Caco-2 (cell line): ENCODE data around the gene FOXP1. TPM values are rescaled to one million over a fixed set of nuclear protein-coding genes. Genes with fewer than 3 reads are reported as not detected.

Experiments used
- BruUV-seq: library from RNA; stranded (reverse); fragments of 400-500 nt; replicated peaks from 2 replicates; lab custom pipeline; 2021; lab: Mats Ljungman, UMichigan
- CTCF ChIA-PET: fragments of 300-600 bp; sonication (Branson Sonifier 250); formaldehyde crosslinking; loops from one replicate; lab custom pipeline; 2022; ENCODE audit warnings: antibody characterized with exemption; lab: Charles Lee
- POLR2A ChIA-PET: fragments of 300-600 bp; sonication (Branson Sonifier 250); formaldehyde crosslinking; loops from one replicate; lab custom pipeline; 2022; ENCODE audit warnings: antibody characterized with exemption; lab: Charles Lee
- DNase-seq, 2 experiments: peaks; one replicate each; pipeline versions ENCODE4 v3.0.0 to v3.0.0-alpha.2; 2020 to 2022
- H3K27me3 ChIP-seq: replicated peaks from 2 replicates; pipeline ENCODE4 v1.6.0; 2011; ENCODE audit warnings: low read length; ENCODE audit not compliant: control insufficient read depth, insufficient read depth
- H3K36me3 ChIP-seq: 2 replicates; pipeline ENCODE4 v1.5.1; 2011; ENCODE audit warnings: low read length; ENCODE audit not compliant: control insufficient read depth, insufficient read depth
- H3K4me1 ChIP-seq: fragments of 250-450 bp; sonication (Bioruptor Pico); 2 replicates; pipeline ENCODE4 v1.5.1; 2020; ENCODE audit warnings: mild to moderate bottlenecking
- H3K4me3 ChIP-seq: 2 replicates; pipeline ENCODE4 v1.5.1; 2011; ENCODE audit warnings: low read depth, mild to moderate bottlenecking, control low read depth, low read length
- H3K9me3 ChIP-seq: fragments of 250-450 bp; sonication (Bioruptor Pico); 2 replicates; pipeline ENCODE4 v1.5.1; 2020; ENCODE audit warnings: mild to moderate bottlenecking, moderate library complexity
- H3K27ac Mint-ChIP-seq: one replicate; pipeline ENCODE4 v1.8.0; 2022; ENCODE audit warnings: mixed read lengths; ENCODE audit not compliant: unreplicated experiment
- H3K27me3 Mint-ChIP-seq: one replicate; pipeline ENCODE4 v1.8.0; 2022; ENCODE audit warnings: mixed read lengths; ENCODE audit not compliant: insufficient read depth, unreplicated experiment
- H3K36me3 Mint-ChIP-seq: one replicate; pipeline ENCODE4 v1.8.0; 2022; ENCODE audit warnings: mild to moderate bottlenecking, mixed read lengths; ENCODE audit not compliant: insufficient read depth, unreplicated experiment
- H3K4me1 Mint-ChIP-seq: one replicate; pipeline ENCODE4 v1.8.0; 2022; ENCODE audit warnings: low read depth, mixed read lengths; ENCODE audit not compliant: unreplicated experiment
- H3K4me3 Mint-ChIP-seq: one replicate; pipeline ENCODE4 v1.8.0; 2022; ENCODE audit warnings: mild to moderate bottlenecking, moderate library complexity, mixed read lengths; ENCODE audit not compliant: unreplicated experiment
- H3K9me3 Mint-ChIP-seq: one replicate; pipeline ENCODE4 v1.8.0; 2022; ENCODE audit warnings: mixed read lengths; ENCODE audit not compliant: unreplicated experiment
- CTCF ChIP-seq, 2 experiments: fragments of 200-600 bp in 1 of 2; IDR thresholded peaks; 1 replicate in 1 of 2; 2 replicates in 1 of 2; pipeline versions ENCODE4 v1.5.1 to v1.8.0; 2011 to 2022; ENCODE audit warnings: antibody characterized with exemption in 1 of 2, control low read depth in 1 of 2, inconsistent platforms in 1 of 2, low read depth in 1 of 2, low read length in 1 of 2, mild to moderate bottlenecking in 1 of 2, moderate library complexity in 1 of 2; ENCODE audit not compliant: insufficient read depth in 1 of 2, severe bottlenecking in 1 of 2, unreplicated experiment in 1 of 2
- intact Hi-C: fragments of 100-400 bp; cut with micrococcal nuclease; formaldehyde crosslinking; loops from one replicate; pipeline ENCODE4 v1.10.0; 2022; ENCODE audit not compliant: unreplicated experiment
- total RNA-seq: library from RNA; stranded (reverse); gene quantifications from 2 replicates; pipeline ENCODE4 v1.2.3, GENCODE V29; 2022

Gene FOXP1
- total RNA-seq, 1 experiment from 2014 or later, result 131 TPM

- H3K36me3 Mint-ChIP-seq, result no peaks in the 10 kb centered on the region
- H3K9me3 ChIP-seq, result no peaks in the 10 kb centered on the region
- H3K27me3 ChIP-seq, result no peaks in the 10 kb centered on the region
- no peaks in the 10 kb centered on the region for H3K9me3 Mint-ChIP-seq
- H3K4me1 ChIP-seq, result peaks cover 5% of the 10 kb centered on the region
- no peak overlapping the region for H3K4me3 ChIP-seq
- H3K4me3 Mint-ChIP-seq, result no peak overlapping the region
- peaks cover 6% of the 10 kb centered on the region for H3K4me1 Mint-ChIP-seq
- no peak for TF ChIP-seq CTCF (IDR thresholded peaks at IDR 0.05; ENCODE audit: insufficient read depth in 1 of 2, low read depth in 1 of 2, low read length in 1 of 2, severe bottlenecking in 1 of 2, unreplicated experiment in 1 of 2)
- BruUV-seq, result no TSS peak
- intact Hi-C loops, result no loop called here
- H3K27me3 Mint-ChIP-seq, result no peaks in the 10 kb centered on the region
- no peaks in the 10 kb centered on the region for H3K36me3 ChIP-seq
- ChIA-PET CTCF (no interaction called here), POLR2A (no interaction called here)
- no peak for DNase-seq
- H3K27ac Mint-ChIP-seq, result no peak overlapping the region
Measured at GRCh38 chr3:71537211-71537611, 46.3 kb downstream of the FOXP1 start.

- intact Hi-C loops, result no loop called here
- H3K27me3 Mint-ChIP-seq, result no peaks in the 10 kb centered on the region
- peaks cover 4% of the 10 kb centered on the region for H3K4me1 Mint-ChIP-seq
- ChIA-PET CTCF (no interaction called here), POLR2A (no interaction called here)
- no peaks in the 10 kb centered on the region for H3K9me3 ChIP-seq
- no peak overlapping the region for H3K4me3 ChIP-seq
- no peaks in the 10 kb centered on the region for H3K36me3 ChIP-seq
- no peaks in the 10 kb centered on the region for H3K36me3 Mint-ChIP-seq
- no TSS peak for BruUV-seq
- H3K4me1 ChIP-seq, result peaks cover 2% of the 10 kb centered on the region
- DNase-seq, result no peak
- no peak for TF ChIP-seq CTCF (IDR thresholded peaks at IDR 0.05; ENCODE audit: insufficient read depth in 1 of 2, low read depth in 1 of 2, low read length in 1 of 2, severe bottlenecking in 1 of 2, unreplicated experiment in 1 of 2)
- no peaks in the 10 kb centered on the region for H3K27me3 ChIP-seq
- H3K4me3 Mint-ChIP-seq, result no peak overlapping the region
- no peak overlapping the region for H3K27ac Mint-ChIP-seq
- no peaks in the 10 kb centered on the region for H3K9me3 Mint-ChIP-seq
Measured at GRCh38 chr3:71536376-71536965, 47.1 kb downstream of the FOXP1 start.

- H3K9me3 ChIP-seq, result no peaks in the 10 kb centered on the region
- ChIA-PET CTCF (no interaction called here), POLR2A (no interaction called here)
- BruUV-seq, result no TSS peak
- intact Hi-C loops, result no loop called here
- TF ChIP-seq CTCF (IDR thresholded peaks at IDR 0.05; ENCODE audit: insufficient read depth in 1 of 2, low read depth in 1 of 2, low read length in 1 of 2, severe bottlenecking in 1 of 2, unreplicated experiment in 1 of 2), result no peak
- no peaks in the 10 kb centered on the region for H3K36me3 ChIP-seq
- no peak overlapping the region for H3K4me3 ChIP-seq
- Mint-ChIP-seq H3K9me3 (no peaks in the 10 kb centered on the region), H3K4me1 (no peaks in the 10 kb centered on the region), H3K36me3 (no peaks in the 10 kb centered on the region), H3K4me3 (no peak overlapping the region), H3K27me3 (no peaks in the 10 kb centered on the region), H3K27ac (no peak overlapping the region)
- 0 out of 2 replicates have a peak, but pooled peaks cover 2% of the 10 kb centered on the region for H3K4me1 ChIP-seq
- DNase-seq, result no peak
- no peaks in the 10 kb centered on the region for H3K27me3 ChIP-seq
Measured at GRCh38 chr3:71533588-71533987, 49.9 kb downstream of the FOXP1 start.
